GM19193 (cell line): ENCODE measurements around the gene PRRG3.

Source experiments
- POLR2A ChIP-seq: IDR thresholded peaks from 4 replicates; pipeline ENCODE4 v1.6.1; 2011; ENCODE audit not compliant: insufficient read depth, insufficient read length; ENCODE audit errors: extremely low read depth

Gene PRRG3

GRCh38 chrX:151694661-151695582 is at the start of gene PRRG3:
PRRG3 (plus strand) TSS chrX:151695458; CDS start chrX:151698815, 3,357 bp downstream.
- no peak for TF ChIP-seq POLR2A

DNA sequence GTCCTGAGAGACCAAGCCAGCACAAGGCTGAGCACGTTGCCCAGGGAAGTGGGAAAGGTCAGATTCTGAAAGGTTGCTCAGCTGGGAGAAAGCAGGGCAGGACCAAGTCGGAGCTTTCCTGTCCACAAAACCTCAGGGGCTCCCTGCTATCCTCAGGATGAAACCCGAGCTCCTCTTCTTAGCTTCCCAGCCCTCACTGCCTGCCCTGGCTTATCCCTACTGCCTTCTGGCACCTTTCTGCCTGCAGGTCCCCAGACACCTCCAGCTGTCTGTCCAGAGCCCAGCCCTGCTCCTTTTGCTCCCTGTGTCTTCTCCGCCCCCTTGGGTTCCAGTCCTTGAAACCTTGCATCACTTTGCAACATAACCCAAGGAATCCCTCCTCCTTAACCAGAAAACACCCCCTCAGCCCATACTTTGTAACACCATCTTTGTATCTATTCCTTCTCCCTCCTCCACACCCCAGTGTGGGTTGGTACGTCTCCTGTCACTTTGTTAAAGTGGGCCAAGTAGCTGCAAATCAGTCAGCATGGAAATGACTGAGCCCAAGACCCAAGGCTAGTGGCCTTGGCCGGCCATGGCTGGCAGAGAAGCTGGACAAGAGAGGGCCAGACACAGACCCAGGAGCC is 20.0 kb upstream of the PRRG3 start:
- TF ChIP-seq POLR2A = no peak

DNA sequence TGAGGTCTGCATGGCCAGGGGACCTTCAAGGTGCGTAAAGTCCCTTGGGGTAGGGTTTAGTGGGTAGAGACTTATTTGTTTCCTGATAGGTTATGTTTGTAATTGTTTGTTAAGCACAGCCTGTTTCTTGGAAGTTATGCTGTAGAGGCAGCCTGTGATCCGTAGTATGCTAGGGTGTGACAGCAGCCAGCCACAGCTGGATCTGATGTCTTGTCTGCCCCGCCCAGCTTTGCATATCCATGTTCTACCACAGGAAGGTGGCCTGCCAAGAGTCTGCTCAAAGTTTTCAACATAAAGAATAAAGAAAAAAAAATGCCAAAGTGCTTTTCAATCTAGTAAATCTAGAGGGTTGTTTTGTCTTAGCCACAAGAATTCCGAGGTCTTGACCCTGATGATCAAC is 19.1 kb upstream of the PRRG3 start:
- TF ChIP-seq POLR2A = no peak

DNA sequence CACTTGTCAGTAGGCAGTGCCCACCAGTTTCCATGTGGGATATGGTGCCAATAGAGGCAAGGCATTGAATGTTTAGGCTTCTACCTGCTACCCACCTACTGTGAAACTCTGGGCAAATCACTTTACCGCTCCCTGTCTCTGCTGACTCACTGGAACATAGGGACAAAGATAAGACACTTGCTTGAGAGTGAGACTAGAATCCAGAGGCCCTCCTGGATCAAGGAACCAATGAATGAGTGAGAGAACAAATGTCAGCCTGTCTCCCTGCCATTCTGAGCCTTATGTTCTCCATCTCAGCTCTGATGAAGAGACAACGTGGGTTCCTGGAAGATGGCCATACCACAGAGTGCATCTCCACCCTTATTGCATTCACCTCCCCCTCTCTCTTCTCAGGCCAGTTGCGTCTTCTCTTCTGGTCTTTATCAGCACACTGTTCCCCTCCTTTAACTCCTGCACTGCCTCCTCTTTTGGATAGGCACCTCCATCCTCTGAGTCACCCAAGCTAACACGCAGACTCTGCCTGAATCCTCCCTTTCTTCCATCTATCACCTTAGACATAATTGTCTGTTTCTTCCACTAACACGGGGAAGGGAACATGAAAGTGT is 15.4 kb upstream of the PRRG3 start:
- TF ChIP-seq POLR2A = no peak

GRCh38 chrX:151680805-151681204 is 14.5 kb upstream of the PRRG3 start:
- no peak for TF ChIP-seq POLR2A

GRCh38 chrX:151687635-151688034 is 7.6 kb upstream of the PRRG3 start:
- TF ChIP-seq POLR2A = no peak

- no peak for TF ChIP-seq POLR2A
Observed at GRCh38 chrX:151688695-151689094, 6.6 kb upstream of the PRRG3 start.

DNA sequence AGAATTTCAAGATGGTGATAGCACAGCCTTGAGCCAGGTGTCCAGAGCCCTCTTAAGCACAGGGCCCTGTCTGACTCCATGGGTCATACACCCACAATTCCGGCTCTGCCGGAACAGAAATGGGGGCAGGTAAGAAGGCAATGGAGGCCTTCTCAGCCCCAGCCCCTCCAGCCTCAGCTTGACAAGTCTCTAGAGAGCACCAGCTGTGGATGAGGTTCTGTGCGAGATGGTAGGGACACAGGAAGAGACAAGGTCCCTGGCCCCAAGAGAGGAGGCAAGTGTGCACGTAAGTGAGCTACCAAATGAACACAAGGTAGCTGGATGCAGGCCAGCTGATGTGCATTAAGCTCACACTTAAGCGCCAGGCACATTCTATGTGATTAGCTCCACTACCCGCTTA is 2.4 kb upstream of the PRRG3 start:
- no peak for TF ChIP-seq POLR2A

- TF ChIP-seq POLR2A = no peak
Observed at GRCh38 chrX:151694121-151694520, 1.1 kb upstream of the PRRG3 start.

GRCh38 chrX:151695583-151696340 is 504 bp downstream of the PRRG3 start:
- TF ChIP-seq POLR2A = no peak

DNA sequence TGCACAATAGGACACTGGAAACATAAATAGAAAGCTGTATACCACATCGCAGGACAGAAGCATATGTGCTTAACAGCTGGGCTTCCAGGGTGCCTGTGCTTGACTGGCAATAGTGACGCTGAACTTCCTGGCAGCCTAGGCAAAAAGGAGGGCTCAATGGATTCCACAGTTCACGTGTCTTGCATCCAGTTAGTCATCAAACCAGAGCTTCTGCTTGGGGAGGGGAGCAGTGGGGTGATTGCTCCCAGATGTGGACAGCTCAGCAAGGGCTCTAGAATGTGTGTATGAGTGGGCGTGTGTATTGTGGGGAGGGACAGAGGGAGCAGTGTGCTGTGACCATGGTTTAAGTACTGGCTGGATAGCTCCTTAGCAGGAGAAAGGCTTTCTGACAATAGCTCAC is 2.3 kb downstream of the PRRG3 start:
- TF ChIP-seq POLR2A = no peak

DNA sequence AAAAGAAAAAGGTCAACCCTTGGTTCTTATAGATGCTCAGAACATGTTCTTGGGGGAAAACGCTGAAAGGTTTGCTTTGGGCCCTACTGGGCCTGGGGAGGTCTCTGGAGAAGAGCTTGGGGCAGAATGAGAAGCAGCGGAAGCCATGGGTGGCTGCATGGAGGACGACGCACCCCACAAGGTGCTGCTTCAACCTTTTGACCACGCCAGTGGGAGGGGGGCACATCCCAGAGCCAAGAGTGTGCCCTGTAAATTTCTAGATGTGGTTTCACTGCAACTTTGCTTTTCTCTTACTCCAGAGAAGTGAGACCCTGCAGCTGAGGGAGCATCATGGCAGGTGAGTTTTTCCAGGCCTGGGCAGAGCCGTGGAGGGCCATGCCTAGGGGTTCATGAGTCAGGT is 3.2 kb downstream of the PRRG3 start:
- no peak for TF ChIP-seq POLR2A

GRCh38 chrX:151699746-151700145 is 4.5 kb downstream of the PRRG3 start:
- TF ChIP-seq POLR2A = no peak

DNA sequence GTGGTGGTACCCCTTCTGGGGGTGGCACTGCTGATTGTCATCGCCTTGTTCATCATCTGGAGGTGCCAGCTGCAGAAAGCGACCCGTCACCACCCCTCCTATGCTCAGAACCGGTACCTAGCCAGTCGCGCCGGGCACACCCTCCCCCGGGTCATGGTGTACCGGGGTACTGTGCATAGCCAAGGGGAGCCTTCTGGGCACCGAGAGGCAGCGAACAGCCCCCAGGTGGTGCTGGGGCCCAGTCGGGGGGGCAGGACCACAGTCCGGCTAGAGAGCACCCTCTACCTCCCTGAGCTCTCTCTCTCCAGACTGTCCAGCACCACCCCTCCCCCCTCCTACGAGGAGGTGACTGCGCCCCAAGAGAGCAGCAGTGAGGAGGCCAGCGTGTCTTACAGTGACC is 5.3 kb downstream of the PRRG3 start:
- no peak for TF ChIP-seq POLR2A

- TF ChIP-seq POLR2A = no peak
Observed at GRCh38 chrX:151701071-151701470, 5.8 kb downstream of the PRRG3 start.
